Neural cell (in vitro differentiated cells): ENCODE measurements around the gene DOK5. TPM values are rescaled to one million over a fixed set of nuclear protein-coding genes. Genes with fewer than 3 reads are reported as not detected.

Experiments
- H2AFZ ChIP-seq: fragments of 200-600, 300-800 bp; sonication (generic), shearing (Covaris generic); 2 replicates; pipeline ENCODE4 v1.6.0; 2014; ENCODE audit warnings: low read depth, mild to moderate bottlenecking, antibody characterized with exemption, low read length, moderate library complexity
- H3F3A ChIP-seq: fragments of 200-600 bp; shearing (Covaris generic); 2 replicates; pipeline ENCODE4 v1.6.1; 2016; ENCODE audit warnings: mild to moderate bottlenecking, moderate library complexity, mixed read lengths, antibody characterized with exemption, low read length; ENCODE audit not compliant: insufficient read depth, poor library complexity, severe bottlenecking
- H3K27ac ChIP-seq: fragments of 200-600, 300-800 bp; sonication (generic), shearing (Covaris generic); 2 replicates; pipeline ENCODE4 v1.5.1; 2014; ENCODE audit warnings: mild to moderate bottlenecking, low read length, moderate library complexity
- H3K27me3 ChIP-seq: fragments of 300-800, 200-600 bp; sonication (generic), shearing (Covaris generic); 2 replicates; pipeline ENCODE4 v1.6.0; 2014; ENCODE audit warnings: mild to moderate bottlenecking, low read depth, low read length, moderate library complexity; ENCODE audit not compliant: insufficient read depth
- H3K36me3 ChIP-seq: fragments of 300-800, 200-600 bp; sonication (generic), shearing (Covaris generic); 2 replicates; pipeline ENCODE4 v1.5.1; 2014; ENCODE audit warnings: mild to moderate bottlenecking, antibody characterized with exemption, low read length, moderate library complexity; ENCODE audit not compliant: insufficient read depth
- H3K4me2 ChIP-seq: fragments of 300-800, 200-600 bp; sonication (generic), shearing (Covaris generic); 2 replicates; pipeline ENCODE4 v1.6.0; 2014; ENCODE audit warnings: mild to moderate bottlenecking, low read length
- H3K4me3 ChIP-seq: fragments of 300-800, 200-600 bp; sonication (generic), shearing (Covaris generic); 2 replicates; pipeline ENCODE4 v1.5.1; 2014; ENCODE audit warnings: mild to moderate bottlenecking, low read length, moderate library complexity
- H3K79me2 ChIP-seq: fragments of 200-600 bp; shearing (Covaris generic); replicated peaks from 2 replicates; pipeline ENCODE4 v1.6.0; 2014; ENCODE audit warnings: mild to moderate bottlenecking, low read length, moderate library complexity; ENCODE audit not compliant: insufficient read depth
- H3K9ac ChIP-seq: fragments of 300-800, 200-600 bp; sonication (generic), shearing (Covaris generic); 2 replicates; pipeline ENCODE4 v1.6.1; 2016; ENCODE audit warnings: mild to moderate bottlenecking, low read length, mixed read lengths
- H3K9me2 ChIP-seq: fragments of 200-600 bp; shearing (Covaris generic); 2 replicates; pipeline ENCODE4 v1.6.1; 2016; ENCODE audit warnings: mild to moderate bottlenecking, low read length, mixed read lengths; ENCODE audit not compliant: insufficient read depth
- H3K9me3 ChIP-seq: fragments of 200-600, 300-800 bp; sonication (generic), shearing (Covaris generic); 2 replicates; pipeline ENCODE4 v1.6.1; 2016; ENCODE audit warnings: mild to moderate bottlenecking, mixed run types, low read length, moderate library complexity, mixed read lengths
- H4K20me1 ChIP-seq: fragments of 200-600 bp; shearing (Covaris generic); 2 replicates; pipeline ENCODE4 v1.6.1; 2016; ENCODE audit warnings: mild to moderate bottlenecking, mixed run types; ENCODE audit not compliant: insufficient read depth
- CTCF ChIP-seq: fragments of 450-650 bp; IDR thresholded peaks from 2 replicates; pipeline ENCODE4 v1.5.1; 2014; ENCODE audit warnings: antibody characterized with exemption, mild to moderate bottlenecking, moderate library complexity; ENCODE audit not compliant: poor library complexity, severe bottlenecking
- EP300 ChIP-seq: fragments of 450-650 bp; conservative IDR thresholded peaks from 2 replicates; pipeline ENCODE4 v1.6.1; 2014; ENCODE audit warnings: antibody characterized with exemption, mild to moderate bottlenecking, moderate library complexity; ENCODE audit not compliant: poor library complexity, severe bottlenecking
- EZH2 ChIP-seq: fragments of 200-600, 300-800 bp; shearing (Covaris generic), sonication (generic); IDR thresholded peaks from 2 replicates; pipeline ENCODE4 v1.6.1; 2014; ENCODE audit warnings: antibody characterized with exemption, low read length, borderline replicate concordance, mild to moderate bottlenecking; ENCODE audit not compliant: insufficient read depth, poor library complexity, severe bottlenecking
- MXI1 ChIP-seq: fragments of 450-650 bp; conservative IDR thresholded peaks from 2 replicates; pipeline ENCODE4 v1.6.1; 2014; ENCODE audit warnings: antibody characterized with exemption, mild to moderate bottlenecking; ENCODE audit not compliant: poor library complexity, severe bottlenecking
- POLR2AphosphoS5 ChIP-seq: IDR thresholded peaks from 2 replicates; pipeline ENCODE4 v1.6.1; 2012
- RAD21 ChIP-seq: fragments of 450-650 bp; conservative IDR thresholded peaks from 2 replicates; pipeline ENCODE4 v1.6.1; 2014; ENCODE audit warnings: antibody characterized with exemption, mild to moderate bottlenecking, moderate library complexity
- REST ChIP-seq: IDR thresholded peaks from 2 replicates; pipeline ENCODE4 v1.6.1; 2012; ENCODE audit warnings: borderline replicate concordance
- SMC3 ChIP-seq: fragments of 450-650 bp; conservative IDR thresholded peaks from 2 replicates; pipeline ENCODE4 v1.6.1; 2014; ENCODE audit warnings: antibody characterized with exemption, mild to moderate bottlenecking, moderate library complexity; ENCODE audit not compliant: poor library complexity
- TAF1 ChIP-seq: IDR thresholded peaks from 2 replicates; pipeline ENCODE4 v1.6.1; 2012; ENCODE audit warnings: low read depth
- polyA plus RNA-seq: library from polyadenylated mRNA; depleted of rRNA; stranded (reverse); fragments of >200 nt; gene quantifications from 2 replicates; pipeline ENCODE4 v1.2.3, GENCODE V29; 2014

The DOK5 gene
- polyA plus RNA-seq, 1 donor from 2014 or later, result 4.6 TPM

GRCh38 chr20:54694516-54694915, 219.1 kb downstream of the DOK5 start:
- Histone ChIP-seq H3K9me2 (no peaks in the 10 kb centered on the region), H3K4me3 (no peak overlapping the region), H3K36me3 (no peaks in the 10 kb centered on the region), H3K27ac (no peak overlapping the region), H3K4me2 (no peak overlapping the region), H2AFZ (no peak overlapping the region), H3K9ac (no peak overlapping the region), H4K20me1 (no peaks in the 10 kb centered on the region), H3K79me2 (no peaks in the 10 kb centered on the region), H3K27me3 (no peaks in the 10 kb centered on the region), H3F3A (no peaks in the 10 kb centered on the region), H3K9me3 (no peaks in the 10 kb centered on the region)
- no peak for TF ChIP-seq CTCF
- TF ChIP-seq EZH2, result no peak
- TF ChIP-seq EP300, result no peak
- TF ChIP-seq TAF1, result no peak
- TF ChIP-seq MXI1, result no peak
- TF ChIP-seq RAD21, result no peak
- no peak for TF ChIP-seq SMC3
- no peak for TF ChIP-seq POLR2AphosphoS5
- TF ChIP-seq REST, result no peak

- H2AFZ ChIP-seq, result no peak overlapping the region
- H3K79me2 ChIP-seq, result no peaks in the 10 kb centered on the region
- no peak overlapping the region for H3K4me3 ChIP-seq
- no peaks in the 10 kb centered on the region for H3F3A ChIP-seq
- H3K9me3 ChIP-seq, result no peaks in the 10 kb centered on the region
- no peaks in the 10 kb centered on the region for H4K20me1 ChIP-seq
- no peaks in the 10 kb centered on the region for H3K9me2 ChIP-seq
- no peak overlapping the region for H3K27ac ChIP-seq
- H3K4me2 ChIP-seq, result no peak overlapping the region
- H3K9ac ChIP-seq, result no peak overlapping the region
- H3K36me3 ChIP-seq, result no peaks in the 10 kb centered on the region
- H3K27me3 ChIP-seq, result no peaks in the 10 kb centered on the region
- no peak for TF ChIP-seq MXI1
- no peak for TF ChIP-seq SMC3
- no peak for TF ChIP-seq CTCF
- no peak for TF ChIP-seq REST
- no peak for TF ChIP-seq EZH2
- TF ChIP-seq POLR2AphosphoS5, result no peak
- no peak for TF ChIP-seq EP300
- TF ChIP-seq RAD21, result no peak
- no peak for TF ChIP-seq TAF1
Measured at GRCh38 chr20:54698373-54698772, 223.0 kb downstream of the DOK5 start.
